SK-N-SH (cell line): ENCODE results near the gene NACC1. TPM values are rescaled to one million over a fixed set of nuclear protein-coding genes. Genes with fewer than 3 reads are reported as not detected.

Experiments
- CTCF ChIA-PET: fragments of 300-600, 350-600 bp; formaldehyde crosslinking; extraction: SDS; loops from one replicate; lab custom pipeline; 2021; lab: Yijun Ruan, JAX
- POLR2A ChIA-PET: fragments of 350-600 bp; sonication (Branson Sonifier 250); formaldehyde crosslinking; extraction: SDS; loops from one replicate; lab custom pipeline; 2020; ENCODE audit warnings: antibody characterized with exemption, inconsistent platforms; lab: Yijun Ruan, JAX
- DNase-seq: peaks from one replicate; pipeline ENCODE4 v3.0.0; 2012
- H2AFZ ChIP-seq: fragments of 200-600 bp; sonication (generic); 2 replicates; pipeline ENCODE4 v1.8.1; 2016; ENCODE audit warnings: antibody characterized with exemption, mild to moderate bottlenecking, low read depth
- H3F3A ChIP-seq: fragments of 200-600 bp; sonication (generic); replicated peaks from 2 replicates; pipeline ENCODE3; 2016; ENCODE audit warnings: antibody characterized with exemption, mild to moderate bottlenecking; ENCODE audit not compliant: insufficient read depth
- H3K27ac ChIP-seq, 2 experiments: fragments of 200-500 bp in 1 of 2; fragments of 200-600 bp in 1 of 2; sonication (Bioruptor generic) in 1 of 2; sonication (generic), shearing (Covaris generic) in 1 of 2; 2 replicates each; pipeline versions ENCODE4 v1.5.1 to v1.6.1; 2014 to 2016; ENCODE audit warnings: low read depth in 2 of 2, inconsistent platforms in 1 of 2, low read length in 1 of 2, mild to moderate bottlenecking in 1 of 2, mixed read lengths in 1 of 2
- H3K27me3 ChIP-seq: fragments of 200-600 bp; sonication (generic), shearing (Covaris generic); 2 replicates; pipeline ENCODE4 v1.6.1; 2016; ENCODE audit warnings: mixed run types; ENCODE audit not compliant: insufficient read depth
- H3K36me3 ChIP-seq, 2 experiments: fragments of 200-500 bp in 1 of 2; fragments of 200-600 bp in 1 of 2; sonication (Bioruptor generic) in 1 of 2; sonication (generic) in 1 of 2; replicated peaks in 1 of 2; 2 replicates each; pipeline versions ENCODE3 to v1.5.1; 2014 to 2016; ENCODE audit warnings: low read length in 1 of 2, mild to moderate bottlenecking in 1 of 2; ENCODE audit not compliant: insufficient read depth in 2 of 2, control insufficient read depth in 1 of 2
- H3K4me1 ChIP-seq, 2 experiments: fragments of 200-500 bp in 1 of 2; fragments of 200-600 bp in 1 of 2; sonication (Bioruptor generic) in 1 of 2; sonication (generic), shearing (Covaris generic) in 1 of 2; 2 replicates each; pipeline versions ENCODE4 v1.5.1 to v1.6.1; 2014 to 2016; ENCODE audit warnings: low read depth in 1 of 2, low read length in 1 of 2, mixed run types in 1 of 2; ENCODE audit not compliant: insufficient read depth in 2 of 2, control insufficient read depth in 1 of 2
- H3K4me2 ChIP-seq: fragments of 200-600 bp; sonication (generic), shearing (Covaris generic); 2 replicates; pipeline ENCODE4 v1.6.1; 2017; ENCODE audit warnings: mixed run types
- H3K4me3 ChIP-seq, 2 experiments: fragments of 200-500 bp in 1 of 2; fragments of 200-600 bp in 1 of 2; sonication (Bioruptor generic) in 1 of 2; sonication (generic), shearing (Covaris generic) in 1 of 2; 2 replicates each; pipeline versions ENCODE4 v1.5.1 to v1.8.1; 2014 to 2016; ENCODE audit warnings: low read depth in 2 of 2, inconsistent platforms in 1 of 2, low read length in 1 of 2, mild to moderate bottlenecking in 1 of 2, mixed read lengths in 1 of 2, moderate library complexity in 1 of 2
- H3K79me2 ChIP-seq: fragments of 200-600 bp; sonication (generic); 2 replicates; pipeline ENCODE4 v1.8.1; 2017; ENCODE audit warnings: mild to moderate bottlenecking; ENCODE audit not compliant: insufficient read depth
- H3K9ac ChIP-seq: fragments of 200-600 bp; sonication (generic); 2 replicates; pipeline ENCODE4 v1.6.1; 2017; ENCODE audit warnings: mixed run types
- H3K9me2 ChIP-seq: fragments of 200-600 bp; sonication (generic); 2 replicates; pipeline ENCODE4 v1.6.1; 2017; ENCODE audit warnings: mixed run types
- H3K9me3 ChIP-seq: fragments of 200-600 bp; sonication (generic); 2 replicates; pipeline ENCODE4 v1.6.1; 2017; ENCODE audit warnings: mixed run types, mild to moderate bottlenecking, moderate library complexity
- H4K20me1 ChIP-seq: fragments of 200-600 bp; sonication (generic); 2 replicates; pipeline ENCODE4 v1.6.1; 2017; ENCODE audit warnings: mild to moderate bottlenecking, mixed run types; ENCODE audit not compliant: insufficient read depth
- CTCF ChIP-seq: fragments of 200-600 bp; sonication (generic); IDR thresholded peaks from 2 replicates; pipeline ENCODE4 v1.6.1; 2017; ENCODE audit warnings: antibody characterized with exemption, mild to moderate bottlenecking, moderate library complexity
- JUND ChIP-seq: IDR thresholded peaks from 2 replicates; pipeline ENCODE4 v1.4.0; 2012
- NFIC ChIP-seq: IDR thresholded peaks from 2 replicates; pipeline ENCODE4 v1.4.0; 2012; ENCODE audit warnings: borderline replicate concordance
- NRF1 ChIP-seq: IDR thresholded peaks from 2 replicates; pipeline ENCODE4 v1.6.1; 2012; ENCODE audit warnings: low read depth, mild to moderate bottlenecking, low read length
- RAD21 ChIP-seq: IDR thresholded peaks from 2 replicates; pipeline ENCODE4 v1.6.1; 2012; ENCODE audit warnings: mild to moderate bottlenecking, low read length
- SMC3 ChIP-seq: IDR thresholded peaks from 2 replicates; pipeline ENCODE4 v1.6.1; 2012; ENCODE audit warnings: low read depth, low read length, improper control_type of control experiment
- TAF1 ChIP-seq: IDR thresholded peaks from 2 replicates; pipeline ENCODE4 v1.6.1; 2012; ENCODE audit warnings: low read depth, mild to moderate bottlenecking, low read length, moderate library complexity, borderline replicate concordance
- TCF12 ChIP-seq: IDR thresholded peaks from 2 replicates; pipeline ENCODE4 v1.4.0; 2012
- WGBS: methylation state at CpG from one replicate; pipeline ENCODE4 v1.1.6; 2017; ENCODE audit warnings: low lambda C conversion rate; 5-methylcytosine and 5-hydroxymethylcytosine counted together
- polyA plus RNA-seq, 3 experiments: library from polyadenylated mRNA; depleted of rRNA; stranded (reverse); fragments of >200 nt; gene quantifications; 2 replicates each; pipeline ENCODE4 v1.2.3, GENCODE V29; 2012

The NACC1 gene
- polyA plus RNA-seq, 1 of the 3 experiments (the other 2 are of a cell fraction) = 127 TPM

GRCh38 chr19:13079542-13079986, 38.5 kb upstream of the NACC1 start:
- peak overlapping the region; percentile 41; the same call in 1 of the 2 replicates for H3K4me2 ChIP-seq
- H3K36me3 ChIP-seq = peaks cover 13 to 34% of the 10 kb centered on the region in 2 experiments
- H3K79me2 ChIP-seq = no peaks in the 10 kb centered on the region
- 57% methylated on average over 14 of the region's 16 CpGs for WGBS
- H3K4me3 ChIP-seq = no peak overlapping the region
- H3K27me3 ChIP-seq = no peaks in the 10 kb centered on the region
- H3F3A ChIP-seq = no peaks in the 10 kb centered on the region
- CTCF ChIA-PET = interaction anchor here (0.9 to 35.2 kb wide), 9 partner anchors 10 to 114 kb away, joined by 3 to 506 read pairs (median 24); no protein-coding TSS in a partner anchor
- no peaks in the 10 kb centered on the region for H3K9me2 ChIP-seq
- no peak overlapping the region for H2AFZ ChIP-seq
- peaks cover 10 to 56% of the 10 kb centered on the region in 2 experiments; a peak in 3 of 4 replicates for H3K4me1 ChIP-seq
- POLR2A ChIA-PET = no interaction called here
- TF ChIP-seq TCF12 (peak; percentile 21; the same call in 1 of the 2 replicates), CTCF (no peak), NFIC (peak; percentile 35; the same call in 1 of the 2 replicates), JUND (no peak)
- no peaks in the 10 kb centered on the region for H4K20me1 ChIP-seq
- DNase-seq = peak; percentile 66
- peak overlapping the region; percentile 42 to 91; a peak in 3 of 4 replicates for H3K27ac ChIP-seq
- no peak overlapping the region for H3K9ac ChIP-seq
- H3K9me3 ChIP-seq = no peaks in the 10 kb centered on the region

- Histone ChIP-seq H3K9ac (no peak overlapping the region), H3K4me1 (peaks cover 10 to 33% of the 10 kb centered on the region in 2 experiments; a peak in 3 of 4 replicates), H3K9me2 (no peaks in the 10 kb centered on the region), H4K20me1 (no peaks in the 10 kb centered on the region), H3K27ac (peak overlapping the region in 1 of 2 experiments; percentile 23; a peak in 2 of 4 replicates), H3F3A (no peaks in the 10 kb centered on the region), H3K9me3 (no peaks in the 10 kb centered on the region), H3K27me3 (no peaks in the 10 kb centered on the region), H3K36me3 (peaks cover 13 to 37% of the 10 kb centered on the region in 2 experiments), H3K4me2 (no peak overlapping the region), H3K79me2 (no peaks in the 10 kb centered on the region), H2AFZ (no peak overlapping the region), H3K4me3 (no peak overlapping the region)
- WGBS = 90% methylated on average over 10 of the region's 14 CpGs
- peak; percentile 61 for TF ChIP-seq RAD21
- no peak for TF ChIP-seq NRF1
- peak; percentile 22; the same call in 1 of the 2 replicates for TF ChIP-seq SMC3
- TF ChIP-seq TAF1 = no peak
- peak; percentile 23 for TF ChIP-seq CTCF
- TF ChIP-seq TCF12 = no peak
- peak; percentile 66 for DNase-seq
- ChIA-PET CTCF (interaction anchor here (0.7 to 35.2 kb wide), 10 partner anchors 10 to 117 kb away, joined by 3 to 506 read pairs (median 5); no protein-coding TSS in a partner anchor), POLR2A (interaction anchor here (0.6 kb wide), 1 partner anchor 21 kb away, joined by 3 read pairs; no protein-coding TSS in a partner anchor)
Observed at GRCh38 chr19:13082192-13083007, 35.7 kb upstream of the NACC1 start.
